ENCODE measurements around the gene RNASE1.
"Not testable (repeated sequence)": the region's sequence is repeated elsewhere in the genome, so short reads cannot be mapped to it uniquely, and the experiment has no call there.

RNASE1 gene

DNA sequence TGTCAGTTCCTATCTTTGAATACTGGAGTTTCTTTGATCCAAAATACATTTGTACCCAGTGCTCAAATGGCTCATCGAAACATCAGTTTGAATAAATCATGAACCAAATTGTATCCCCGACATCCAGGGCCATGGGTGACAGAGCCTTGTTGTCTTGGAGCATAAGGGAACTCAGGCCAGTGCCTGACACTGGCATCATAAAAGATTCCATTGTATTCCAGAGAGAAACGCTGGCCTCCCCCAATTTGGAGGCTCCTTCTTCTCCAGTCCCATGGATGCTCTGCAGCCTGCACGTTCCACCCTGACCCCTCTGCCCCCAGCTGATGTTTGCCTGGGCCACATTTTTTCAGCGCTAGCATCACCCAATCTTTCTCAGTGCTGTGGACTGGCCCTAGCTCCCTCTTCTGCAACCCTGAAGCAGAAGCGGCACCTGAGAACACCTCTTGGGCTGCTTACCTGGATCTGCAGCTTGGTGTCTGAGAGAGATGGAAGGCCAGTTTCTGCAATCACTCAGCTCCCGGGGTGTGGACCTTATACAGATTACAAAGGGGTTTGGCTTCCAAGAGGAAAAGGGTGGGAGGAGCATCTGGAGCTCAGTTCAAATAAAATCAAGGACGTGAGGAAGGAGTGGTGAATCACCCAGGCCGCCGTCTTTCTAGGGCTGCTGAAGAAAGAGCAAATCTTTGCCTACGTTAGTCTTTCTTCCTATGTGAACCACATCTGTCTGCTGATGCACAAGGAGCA lies at the start of gene RNASE1:
Gene RNASE1, minus strand, starts transcription at position 504 of the 744 bp plus-strand sequence. CDS start 776 bp downstream, outside the sequence.
- DNase-seq, result no peak

DNA sequence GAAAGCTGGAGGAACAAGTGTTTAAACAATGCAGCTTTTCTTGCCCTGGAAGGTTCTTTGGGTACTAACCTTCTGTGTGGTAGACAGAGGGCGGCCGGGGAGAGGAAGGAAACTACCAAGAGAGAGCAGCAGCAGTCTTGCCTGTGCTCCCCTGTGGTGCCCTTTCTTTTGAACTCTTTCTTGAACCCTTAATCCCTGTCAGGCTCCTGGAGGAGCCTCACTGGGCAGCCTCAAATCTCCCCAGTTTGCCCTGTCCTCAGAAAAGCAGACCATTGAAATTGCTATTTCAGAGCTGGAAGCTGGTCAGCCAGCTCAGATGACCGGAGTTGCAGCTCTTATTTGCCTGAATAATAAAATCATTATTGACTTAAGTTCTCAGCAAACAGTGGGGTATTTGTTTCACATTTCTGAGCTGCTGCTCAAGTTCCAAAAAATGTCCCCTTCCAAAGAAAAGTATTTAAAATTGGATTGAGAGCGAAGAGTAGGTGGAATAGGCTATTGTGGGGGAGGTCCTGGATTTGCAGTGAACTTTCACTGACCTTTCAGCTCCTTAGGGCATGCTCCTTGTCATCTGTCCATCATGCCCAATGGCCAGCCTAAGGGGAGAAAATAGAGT lies 46.4 kb upstream of the RNASE1 start:
- no peak for DNase-seq

DNA sequence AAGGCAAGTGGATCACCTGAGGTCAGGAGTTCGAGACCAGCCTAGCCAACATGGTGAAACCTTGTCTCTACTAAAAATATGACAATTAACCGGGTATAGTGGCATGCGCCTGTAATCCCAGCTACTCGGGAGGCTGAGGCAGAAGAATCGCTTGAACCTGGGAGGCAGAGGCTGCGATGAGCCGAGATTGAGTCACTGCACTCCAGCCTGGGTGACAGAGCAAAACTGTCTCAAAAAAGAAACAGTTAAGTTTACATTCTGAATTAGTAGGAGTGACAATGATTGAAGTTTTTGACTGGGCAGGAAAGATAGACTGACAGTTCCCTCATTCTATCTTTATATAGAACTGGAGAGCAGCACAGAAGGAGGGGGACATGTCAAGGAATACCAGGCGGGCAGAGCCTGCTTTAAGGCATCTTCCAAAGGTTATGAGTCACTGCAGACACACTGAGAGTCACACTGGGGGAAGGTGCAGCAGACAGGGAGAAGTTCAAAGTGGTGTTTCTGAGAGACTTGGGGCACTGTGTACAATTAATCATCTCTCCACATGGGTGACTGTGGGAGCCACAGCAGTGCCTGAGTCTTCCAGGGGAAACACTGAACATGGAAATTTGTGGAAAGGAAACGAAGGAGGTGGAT lies 45.8 kb upstream of the RNASE1 start:
- no peak for DNase-seq

DNA sequence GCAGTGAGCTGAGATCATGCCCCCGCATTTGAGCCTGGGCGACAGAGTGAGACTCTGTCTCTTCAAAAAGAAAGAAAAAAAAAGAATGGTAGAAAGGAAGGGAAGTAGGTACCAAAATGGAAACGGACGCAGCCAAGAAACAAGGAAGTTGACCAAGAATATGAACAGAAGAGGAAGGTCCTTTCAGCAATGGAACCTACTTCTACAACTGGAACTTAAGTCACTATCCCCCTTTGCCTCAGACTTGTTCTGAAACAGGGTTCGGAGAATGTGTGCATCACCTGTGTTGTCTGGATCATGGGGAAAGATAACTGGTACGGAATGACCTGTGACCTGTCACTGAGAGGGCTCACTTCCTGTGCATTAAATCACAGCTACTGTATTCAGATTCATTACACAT lies 43.9 kb upstream of the RNASE1 start:
- no peak for DNase-seq

DNA sequence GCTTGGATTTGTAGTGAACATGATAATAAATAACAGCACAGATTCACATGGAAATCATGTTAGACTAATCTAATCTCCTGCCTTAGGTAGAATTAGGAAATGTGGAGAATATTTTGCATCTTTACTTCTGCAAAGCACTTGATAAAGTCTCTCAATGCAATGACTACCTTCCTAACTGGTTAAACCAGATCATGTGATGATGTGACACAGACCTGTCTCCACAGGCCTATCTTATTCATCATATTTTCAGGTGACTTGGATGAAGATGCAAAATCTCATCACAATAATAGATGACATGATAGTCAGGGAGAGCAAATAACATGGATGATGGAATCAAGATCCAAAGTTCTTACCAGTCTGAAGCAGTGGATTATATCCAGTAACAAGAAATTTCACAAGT lies 38.5 kb upstream of the RNASE1 start:
- DNase-seq, result no peak

DNA sequence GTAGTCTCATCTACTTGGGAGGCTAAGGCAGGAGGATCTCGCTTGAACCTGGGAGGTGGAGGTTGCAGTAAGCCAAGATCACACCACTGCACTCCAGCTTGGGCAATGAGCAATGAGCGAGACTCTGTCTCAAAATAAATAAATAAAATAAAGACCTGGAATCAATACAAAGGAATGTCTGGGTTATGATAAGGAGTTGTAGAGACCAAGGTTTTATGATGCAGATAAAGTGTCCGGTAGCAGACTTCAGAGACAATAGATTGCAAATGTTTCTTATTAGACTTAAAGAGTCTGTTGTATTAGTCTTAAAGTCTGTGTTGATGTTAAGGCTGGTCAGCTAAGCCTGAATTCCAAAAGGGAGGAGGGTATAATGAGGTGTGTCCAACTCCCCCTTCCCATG lies 35.2 kb upstream of the RNASE1 start:
- no peak for DNase-seq

DNA sequence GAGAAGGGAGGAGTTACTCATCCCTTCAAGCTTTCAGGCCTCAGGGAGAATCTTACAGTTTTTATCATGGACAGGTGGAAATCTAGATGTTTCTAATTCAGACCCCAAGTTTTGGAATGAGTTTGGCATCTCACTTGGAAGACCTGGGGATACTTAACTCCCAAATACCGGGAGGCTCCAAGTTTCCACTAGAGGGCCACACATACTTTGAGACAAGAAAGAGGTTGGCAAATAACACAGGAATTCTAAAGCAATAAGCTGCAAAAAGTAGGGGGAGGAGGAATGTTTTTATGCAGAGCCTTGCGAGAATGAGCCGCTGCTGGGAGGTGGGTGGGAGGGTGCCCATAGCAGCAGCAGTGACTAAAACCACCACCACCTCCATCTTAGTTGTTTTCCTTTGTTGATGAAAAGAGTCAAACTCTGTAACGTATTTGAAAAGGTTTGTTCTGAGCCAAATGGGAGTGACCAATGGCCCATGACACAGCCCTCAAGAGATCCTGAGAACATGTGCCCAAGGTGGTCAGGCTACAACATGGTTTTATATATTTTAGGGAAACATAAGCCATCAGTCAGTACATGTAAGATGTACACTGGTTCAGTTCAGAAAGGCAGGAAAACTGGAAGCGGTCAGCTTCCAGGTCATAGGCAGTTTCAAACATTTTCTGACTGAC lies 34.2 kb upstream of the RNASE1 start:
- DNase-seq, result no peak

DNA sequence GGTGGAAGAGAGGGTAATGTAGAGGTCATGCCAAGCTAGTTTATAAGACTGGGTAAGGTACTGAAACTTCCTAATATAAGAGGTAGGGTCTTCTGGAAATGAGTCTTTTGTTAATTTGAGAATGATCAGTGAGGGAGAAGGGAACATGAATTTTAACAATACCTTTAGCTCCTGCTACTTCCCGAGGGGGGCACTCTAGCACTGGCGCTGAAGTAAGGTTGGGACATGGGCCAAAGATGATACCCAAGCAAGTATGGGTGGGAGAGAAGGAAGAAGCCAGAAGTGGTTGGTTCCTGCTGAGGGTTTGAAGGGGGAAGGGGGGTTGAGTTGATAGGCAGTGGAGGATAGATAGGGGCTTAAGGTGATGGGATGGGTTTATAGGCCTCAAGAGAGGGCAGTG lies 32.3 kb upstream of the RNASE1 start:
- no peak for DNase-seq

DNA sequence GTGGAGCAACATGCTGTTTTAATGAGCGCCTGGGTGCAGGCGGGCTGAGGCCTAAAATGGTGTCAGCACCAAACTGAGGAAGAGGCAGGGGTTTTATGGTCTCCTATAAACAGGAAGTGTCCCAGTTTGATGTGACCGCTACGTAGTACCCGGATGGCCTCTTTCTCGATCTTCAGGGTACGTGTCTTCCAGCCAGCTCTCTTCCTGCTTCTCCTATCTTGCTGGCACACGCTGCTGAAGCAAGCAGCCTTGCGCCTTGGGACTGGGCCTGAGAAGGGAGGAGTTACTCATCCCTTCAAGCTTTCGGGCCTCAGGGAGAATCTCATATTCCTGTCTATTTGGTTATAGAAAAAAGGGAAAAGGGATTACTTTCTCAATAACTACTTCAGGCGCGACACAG lies 28.2 kb upstream of the RNASE1 start:
- no peak for DNase-seq

DNA sequence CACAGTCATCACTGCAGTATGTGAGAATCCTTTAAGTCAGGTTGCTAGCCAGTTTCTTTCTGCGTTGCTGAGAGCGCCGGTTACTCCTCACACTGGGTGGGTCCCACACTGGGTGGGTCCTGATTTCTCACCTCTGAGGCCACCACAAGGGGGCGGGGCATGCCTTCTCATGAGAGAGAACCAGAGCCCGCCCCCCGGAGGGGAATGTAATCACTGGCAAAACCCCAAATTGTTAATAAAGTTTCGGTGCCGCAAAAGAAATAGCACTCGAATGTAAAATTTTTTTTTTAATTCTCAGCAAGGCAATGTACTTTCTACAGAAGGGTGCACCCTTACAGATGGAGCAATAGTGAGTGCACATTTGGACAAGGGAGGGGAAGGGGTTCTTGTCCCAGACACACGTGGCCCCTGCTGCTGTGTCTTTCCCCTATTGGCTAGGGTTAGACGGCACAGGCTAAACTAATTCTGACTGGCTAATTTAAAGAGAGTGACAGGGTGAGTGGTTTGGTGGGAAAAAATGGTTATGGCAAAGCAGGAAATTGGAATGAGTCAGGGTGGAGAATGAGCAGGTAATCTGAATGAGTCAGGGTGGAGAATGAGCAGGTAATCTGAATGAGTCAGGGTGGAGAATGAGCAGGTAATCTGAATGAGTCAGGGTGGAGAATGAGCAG lies 25.5 kb upstream of the RNASE1 start:
- DNase-seq, result not testable (repeated sequence)

DNA sequence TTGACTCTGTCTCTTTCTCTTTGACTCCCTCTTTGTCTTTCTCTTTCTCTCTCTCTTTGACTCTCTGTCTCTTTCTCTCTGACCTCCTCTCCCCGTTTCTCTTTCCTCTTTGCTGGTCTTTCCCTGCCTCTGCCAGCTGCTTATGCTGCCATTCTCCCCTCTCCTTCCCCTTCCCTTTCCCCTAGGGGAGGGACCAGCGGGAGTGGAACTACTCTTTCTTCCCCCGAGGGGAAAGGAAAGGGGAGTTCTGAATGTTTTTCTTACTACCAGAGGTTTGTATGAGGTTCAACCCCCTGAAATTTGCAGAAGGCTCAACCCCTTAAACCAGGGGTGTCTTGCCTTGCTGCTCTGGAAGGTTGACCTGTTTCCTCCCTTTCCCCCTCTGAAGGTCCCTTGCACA lies 24.7 kb upstream of the RNASE1 start:
- DNase-seq, result no peak

DNA sequence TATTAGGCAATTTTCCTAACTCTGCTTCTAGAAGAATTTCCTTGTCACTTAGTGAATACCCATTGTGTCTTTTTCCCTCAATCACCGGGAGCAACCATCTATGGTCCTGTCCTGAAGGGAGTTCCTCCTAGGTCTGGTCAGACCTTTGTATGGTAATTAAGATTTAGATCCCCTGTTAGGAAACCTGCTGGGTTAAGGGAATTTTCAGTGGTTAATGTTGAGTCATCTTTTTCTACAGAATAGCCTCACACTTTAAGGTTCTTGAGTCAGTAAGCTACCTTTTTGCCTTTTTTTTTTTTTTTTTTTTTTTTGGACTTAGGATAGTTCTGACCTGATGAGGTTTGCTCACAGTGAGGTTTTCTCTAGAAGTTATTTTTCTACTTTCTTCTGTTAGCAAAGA lies 24.0 kb upstream of the RNASE1 start:
- DNase-seq, result not testable (repeated sequence)

DNA sequence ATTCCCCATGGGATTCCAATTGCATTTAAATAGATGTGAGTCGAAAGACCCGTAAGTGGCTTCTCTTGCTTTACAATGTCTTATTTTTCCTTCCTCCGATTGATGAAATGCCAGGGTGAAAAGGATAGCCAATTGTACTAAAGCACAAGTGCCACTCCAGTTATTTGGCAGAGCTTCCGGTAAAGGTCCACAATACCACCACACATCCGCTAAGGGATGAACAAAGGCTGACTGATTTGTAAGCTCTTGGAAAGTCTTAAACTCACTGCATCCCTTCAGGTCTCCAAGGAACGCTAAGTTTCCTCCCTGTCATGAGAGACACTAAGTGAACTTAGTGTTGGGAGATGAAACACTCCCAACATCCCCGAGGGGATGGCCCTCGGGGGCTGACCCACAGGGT lies 21.2 kb upstream of the RNASE1 start:
- no peak for DNase-seq

DNA sequence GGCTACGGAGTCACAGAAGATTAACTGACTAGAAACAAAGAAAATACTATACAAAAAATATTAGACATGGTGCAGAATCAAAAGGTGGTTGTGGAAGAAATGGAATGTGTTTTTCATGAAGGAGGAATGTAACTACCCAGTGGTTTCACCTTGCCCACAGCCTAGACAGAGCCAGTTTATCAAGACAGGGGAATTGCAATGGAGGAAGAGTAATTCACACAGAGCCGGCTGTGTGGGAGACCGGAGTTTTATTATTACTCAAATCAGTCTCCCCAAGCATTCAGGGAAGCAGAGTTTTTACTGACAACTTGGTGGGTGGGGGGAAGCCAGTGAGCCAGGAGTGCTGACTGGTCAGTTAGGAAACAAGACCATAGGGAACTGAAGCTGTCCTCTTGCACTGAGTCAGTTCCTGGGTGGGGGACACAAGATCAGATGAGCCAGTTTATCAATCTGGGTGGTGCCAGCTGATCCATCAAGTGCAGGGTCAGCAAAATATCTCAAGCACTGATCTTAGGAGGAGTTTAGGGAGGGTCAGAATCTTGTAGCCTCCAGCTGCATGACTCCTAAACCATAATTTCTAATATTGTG lies 19.0 kb upstream of the RNASE1 start:
- not testable (repeated sequence) for DNase-seq

DNA sequence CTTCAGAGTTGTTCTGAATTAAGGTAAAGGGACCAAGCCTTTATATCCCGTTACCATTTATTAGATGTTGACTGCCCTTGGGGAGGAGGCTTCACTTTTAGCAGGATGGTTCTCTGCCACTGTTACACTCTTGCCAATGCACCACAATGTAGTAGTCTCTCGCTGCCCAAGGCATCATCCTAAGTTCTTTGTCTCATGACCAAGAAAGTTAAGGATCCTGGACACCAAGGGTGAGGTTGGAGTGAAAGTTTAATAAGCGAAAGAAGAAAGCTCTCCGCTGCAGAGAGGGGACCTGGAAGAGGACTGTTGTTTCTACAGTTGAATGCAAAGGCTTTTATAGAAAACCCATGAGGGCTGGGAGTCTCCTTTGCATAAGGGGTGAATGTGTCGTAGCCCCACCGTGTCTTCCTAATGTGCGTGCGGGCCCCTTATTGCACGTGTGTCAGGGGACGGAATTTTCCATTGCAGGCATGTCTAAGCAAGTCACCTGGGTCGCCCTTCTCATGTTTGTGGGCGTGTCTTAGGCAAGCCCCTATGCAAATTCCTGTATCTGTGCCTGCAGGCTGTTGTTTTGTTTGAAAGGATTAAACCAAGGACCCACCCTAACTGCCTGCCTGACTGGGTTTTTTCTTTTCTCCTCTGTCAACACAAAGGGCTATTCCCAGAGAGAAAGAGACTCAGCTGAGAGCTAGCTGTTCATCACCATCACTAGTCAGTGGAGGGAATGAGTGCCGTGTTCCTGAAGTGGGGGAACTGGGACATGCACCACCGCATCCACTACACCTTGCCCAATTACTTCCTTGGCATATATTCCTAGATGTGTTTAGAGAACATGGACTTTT lies 17.6 kb upstream of the RNASE1 start:
- no peak for DNase-seq

DNA sequence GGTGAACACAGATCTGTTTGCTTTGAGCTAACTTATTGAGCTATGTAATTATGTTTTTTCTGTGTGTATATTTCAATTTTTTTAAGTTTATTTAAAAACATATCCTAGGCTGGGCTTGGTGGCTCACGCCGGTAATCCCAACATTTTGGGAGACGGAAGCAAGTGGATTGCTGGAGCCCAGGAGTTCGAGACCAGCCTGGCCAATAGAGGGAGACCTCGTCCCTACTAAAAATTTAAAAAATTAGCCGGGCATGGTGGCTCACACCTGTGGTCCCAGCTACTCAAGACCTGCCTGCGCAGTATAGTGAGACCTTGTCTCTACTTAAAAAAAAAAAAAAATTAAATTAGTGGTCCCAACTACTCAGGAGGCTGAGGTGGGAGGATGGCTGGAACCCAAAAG lies 16.2 kb upstream of the RNASE1 start:
- DNase-seq, result no peak

DNA sequence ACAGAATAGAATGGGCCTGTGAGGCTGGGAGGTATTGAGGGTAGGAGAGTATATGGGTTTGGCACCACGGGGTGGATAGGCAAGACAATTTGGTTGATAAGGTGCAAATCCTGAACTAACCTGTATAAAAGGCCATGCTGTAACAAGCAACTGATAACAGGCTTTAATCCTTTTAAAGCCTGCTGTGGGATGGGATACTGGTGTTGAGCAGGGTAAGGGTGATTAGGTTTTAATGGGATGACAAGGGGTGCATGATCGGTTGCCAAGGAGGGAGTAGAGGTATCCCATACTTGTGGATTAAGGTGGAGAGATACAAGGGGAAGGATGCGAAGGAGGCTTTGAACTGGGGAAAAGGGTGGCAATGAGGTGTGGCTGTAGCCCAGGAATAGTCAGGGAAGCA lies 13.3 kb upstream of the RNASE1 start:
- not testable (repeated sequence) for DNase-seq

DNA sequence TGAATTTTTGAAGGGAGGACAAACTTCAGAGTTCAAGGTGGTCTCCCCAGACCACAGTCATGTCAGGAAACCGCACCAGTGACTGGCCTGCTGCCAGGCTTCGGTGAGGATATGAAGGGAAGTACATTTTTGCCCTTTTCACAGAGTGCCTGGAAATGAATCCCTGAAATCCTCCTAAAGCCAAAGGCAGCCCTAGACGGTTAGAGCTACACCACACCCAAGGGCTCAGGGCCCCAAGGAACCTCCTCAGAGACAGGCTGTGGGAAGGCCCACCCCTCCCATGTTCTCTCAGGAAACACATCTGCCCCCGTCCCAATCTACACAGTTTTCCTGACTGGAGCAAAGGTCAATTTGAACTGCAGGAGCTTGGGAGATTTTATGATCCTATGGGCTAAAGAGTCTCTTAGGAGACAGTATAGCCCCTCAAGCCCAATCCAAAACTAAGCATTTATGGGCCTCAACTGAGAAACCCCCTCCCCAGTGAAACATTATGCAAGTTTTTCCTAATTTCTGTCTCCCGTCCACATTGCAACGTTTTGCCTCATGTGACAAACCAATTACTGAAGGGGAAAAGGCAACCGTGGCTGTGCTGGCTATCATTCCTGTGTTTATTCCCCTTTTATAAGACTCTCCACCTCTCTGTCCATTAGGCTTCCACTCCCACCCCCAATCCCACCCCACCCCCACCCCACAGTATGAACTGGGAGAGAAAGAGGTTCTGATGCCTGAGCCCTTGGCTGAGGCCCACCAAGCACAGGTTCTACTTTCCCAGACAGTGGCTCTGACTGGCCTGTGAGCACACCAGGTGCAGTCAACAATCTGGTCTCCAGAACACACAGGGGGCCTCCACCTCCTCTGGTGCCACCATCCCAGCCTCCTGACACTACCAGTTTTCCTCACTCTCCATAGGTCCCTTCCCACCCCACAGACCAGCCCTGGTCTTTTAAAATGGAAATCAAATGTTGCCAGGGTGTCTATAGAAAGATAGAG lies 9.6 kb upstream of the RNASE1 start:
- DNase-seq, result no peak

DNA sequence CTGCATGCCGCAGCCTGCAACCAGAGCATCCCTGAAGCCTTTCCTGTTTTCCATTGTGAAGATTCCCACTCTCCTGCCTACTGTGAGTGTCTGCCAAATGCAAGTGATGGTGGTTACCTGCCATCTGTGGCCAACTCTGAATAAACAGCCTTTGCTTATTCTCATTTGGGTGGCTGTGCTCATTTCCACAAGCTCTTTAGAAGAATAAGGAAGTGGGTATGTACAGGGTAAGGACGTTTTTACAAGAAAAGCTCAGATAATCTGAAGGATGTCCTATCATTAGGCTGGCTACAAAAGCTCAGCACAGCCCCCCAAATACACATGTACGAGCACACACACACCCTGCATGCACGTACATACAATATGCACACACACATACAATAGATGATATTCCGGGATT lies 7.3 kb upstream of the RNASE1 start:
- no peak for DNase-seq

DNA sequence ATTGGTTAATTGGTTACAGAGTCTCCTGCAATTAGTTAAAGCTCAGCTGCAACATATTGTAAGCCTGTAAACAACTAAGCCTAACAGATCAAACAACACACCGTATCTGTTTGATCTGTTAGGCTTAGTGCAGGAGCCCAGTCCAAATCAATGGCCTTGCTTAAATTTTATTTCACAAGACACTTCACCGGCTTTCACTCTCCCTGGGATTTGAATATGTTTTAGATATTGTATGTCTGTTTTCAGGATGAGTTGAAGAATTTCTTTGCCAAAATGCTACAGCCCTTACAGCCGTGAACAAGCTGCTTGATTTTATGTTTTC lies 5.5 kb upstream of the RNASE1 start:
- DNase-seq, result no peak
